ENCODE measurements around the gene SLC7A10. TPM values are rescaled to one million over a fixed set of nuclear protein-coding genes. Genes with fewer than 3 reads are reported as not detected.

SLC7A10 gene
- total RNA-seq, 1 experiment from 2014 or later = 2.9 TPM

GRCh38 chr19:33257828-33258227, 32.2 kb upstream of the SLC7A10 start:
- H4K20me1 ChIP-seq (ENCODE audit: control insufficient read depth, insufficient read depth, insufficient read length) = no peaks in the 10 kb centered on the region
- H3K27ac ChIP-seq (ENCODE audit: insufficient read length, low read depth, low read length) = no peak overlapping the region
- H3K9me3 Mint-ChIP-seq = peaks cover 4 to 5% of the 10 kb centered on the region in 2 experiments; a peak in 3 of 5 replicates

More at GRCh38 chr19:33257828-33258227, 32.2 kb upstream of the SLC7A10 start:
- no peak for DNase-seq
- Histone ChIP-seq H3K14ac (ENCODE audit: insufficient read depth, low read length) (no peak overlapping the region), H2BK15ac (ENCODE audit: low read depth, low read length) (no peak overlapping the region), H3K79me1 (ENCODE audit: insufficient read depth, low read depth, low read length, poor library complexity, severe bottlenecking) (no peaks in the 10 kb centered on the region), H2BK12ac (ENCODE audit: insufficient read length, low read depth, low read length) (no peak overlapping the region), H3K9ac (ENCODE audit: extremely low read depth, insufficient read length, low read length) (no peak overlapping the region), H2BK120ac (ENCODE audit: low read depth, low read length, poor library complexity, severe bottlenecking) (no peak overlapping the region), H2AFZ (ENCODE audit: low read length) (no peak overlapping the region), H3K4ac (ENCODE audit: low read depth, low read length) (no peak overlapping the region), H3K27me3 (ENCODE audit: insufficient read depth, low read length) (no peaks in the 10 kb centered on the region), H3K79me2 (ENCODE audit: insufficient read depth, low read length) (no peaks in the 10 kb centered on the region), H3K4me1 (ENCODE audit: insufficient read depth, low read length) (no peaks in the 10 kb centered on the region), H4K8ac (replicated peaks; ENCODE audit: insufficient read length, low read depth, low read length) (no peak overlapping the region), H2BK20ac (ENCODE audit: low read depth, low read length, poor library complexity, severe bottlenecking) (no peak overlapping the region), H3K4me2 (ENCODE audit: insufficient read depth, insufficient read length, low read length) (no peak overlapping the region), H2AK5ac (ENCODE audit: insufficient read length, low read length) (no peak overlapping the region), H4K91ac (ENCODE audit: insufficient read length, low read depth, low read length) (no peak overlapping the region), H3T11ph (ENCODE audit: low read length) (no peak overlapping the region), H3K23ac (ENCODE audit: insufficient read length, low read depth, low read length) (no peak overlapping the region), H2BK5ac (ENCODE audit: insufficient read length, low read length) (no peak overlapping the region), H3K56ac (ENCODE audit: insufficient read length, low read depth, low read length) (no peak overlapping the region), H3K9me3 (ENCODE audit: control insufficient read depth, low read depth, low read length) (no peaks in the 10 kb centered on the region), H4K5ac (ENCODE audit: insufficient read length, low read depth, low read length) (no peak overlapping the region), H3K18ac (ENCODE audit: insufficient read length, low read depth, low read length) (no peak overlapping the region), H3K23me2 (ENCODE audit: insufficient read length, low read depth, low read length, poor library complexity, severe bottlenecking) (no peaks in the 10 kb centered on the region)
- Mint-ChIP-seq H3K4me1 (peaks cover 3 to 6% of the 10 kb centered on the region in 2 experiments; a peak in 2 of 4 replicates), H3K27ac (no peak overlapping the region), H3K36me3 (ENCODE audit: insufficient read depth in 1 of 3, low read depth in 3 of 3) (peaks cover 0 to 3% (median 0%) of the 10 kb centered on the region in 3 experiments; a peak in 3 of 7 replicates), H3K27me3 (ENCODE audit: low read depth) (peaks cover 4% of the 10 kb centered on the region), H3K4me3 (no peak overlapping the region)
- TF ChIP-seq CTCF (conservative IDR thresholded peaks at IDR 0.05) = no peak
- no CpG with 5 or more reads among the region's 2 CpGs for WGBS (ENCODE audit: extremely low coverage, insufficient read length, low lambda C conversion rate)
